HG03175 (cell line): ENCODE measurements around the gene CDK5.
"Not testable (repeated sequence)": the region's sequence is repeated elsewhere in the genome, so short reads cannot be mapped to it uniquely, and the experiment has no call there.

Source experiments
- ATAC-seq: cut with Tn5 transposase; IDR thresholded peaks from one replicate; pipeline ENCODE4 v1.9.1; 2021; ENCODE audit warnings: mild to moderate bottlenecking, moderate library complexity; ENCODE audit not compliant: unreplicated experiment

The CDK5 gene

GRCh38 chr7:151035902-151036301 is 21.8 kb downstream of the CDK5 start:
- no peak for ATAC-seq

- no peak for ATAC-seq
Measured at GRCh38 chr7:151035026-151035717, 22.5 kb downstream of the CDK5 start.

- no peak for ATAC-seq
Measured at GRCh38 chr7:151034312-151035025, 23.2 kb downstream of the CDK5 start.

- no peak for ATAC-seq
Measured at GRCh38 chr7:151033864-151034249, 23.8 kb downstream of the CDK5 start.

GRCh38 chr7:151032936-151033863 is 24.5 kb downstream of the CDK5 start:
- ATAC-seq, result no peak

GRCh38 chr7:151031011-151031410 is 26.7 kb downstream of the CDK5 start:
- no peak for ATAC-seq

- ATAC-seq, result no peak
Measured at GRCh38 chr7:151028948-151029501, 28.7 kb downstream of the CDK5 start.

- peak; percentile 96 for ATAC-seq
Measured at GRCh38 chr7:151028131-151028947, 29.4 kb downstream of the CDK5 start, which contains the start of gene ABCB8. Gene ABCB8, plus strand, starts transcription at chr7:151028450. Its CDS starts 66 bp downstream, at chr7:151028516.

GRCh38 chr7:151027728-151028130 is 30.0 kb downstream of the CDK5 start:
- not testable (repeated sequence) for ATAC-seq

- not testable (repeated sequence) for ATAC-seq
Measured at GRCh38 chr7:151026771-151027727, 30.6 kb downstream of the CDK5 start.

GRCh38 chr7:151025924-151026671 is 31.6 kb downstream of the CDK5 start:
- ATAC-seq, result no peak

- ATAC-seq, result no peak
Measured at GRCh38 chr7:151024435-151025056, 33.2 kb downstream of the CDK5 start, which contains the start of gene ATG9B. Gene ATG9B, minus strand, starts transcription at chr7:151024494. Its CDS starts 71 bp downstream, at chr7:151024423.

GRCh38 chr7:151023232-151023631 is 34.5 kb downstream of the CDK5 start:
- ATAC-seq, result no peak

- no peak for ATAC-seq
Measured at GRCh38 chr7:151020231-151020630, 37.5 kb downstream of the CDK5 start.

GRCh38 chr7:151019130-151019447 is 38.6 kb downstream of the CDK5 start:
- no peak for ATAC-seq

GRCh38 chr7:151018421-151019129 is 39.1 kb downstream of the CDK5 start:
- no peak for ATAC-seq

GRCh38 chr7:151017953-151018420 is 39.7 kb downstream of the CDK5 start:
- ATAC-seq, result peak; percentile 53
